ENCODE data around the gene CHN1.

DNA sequence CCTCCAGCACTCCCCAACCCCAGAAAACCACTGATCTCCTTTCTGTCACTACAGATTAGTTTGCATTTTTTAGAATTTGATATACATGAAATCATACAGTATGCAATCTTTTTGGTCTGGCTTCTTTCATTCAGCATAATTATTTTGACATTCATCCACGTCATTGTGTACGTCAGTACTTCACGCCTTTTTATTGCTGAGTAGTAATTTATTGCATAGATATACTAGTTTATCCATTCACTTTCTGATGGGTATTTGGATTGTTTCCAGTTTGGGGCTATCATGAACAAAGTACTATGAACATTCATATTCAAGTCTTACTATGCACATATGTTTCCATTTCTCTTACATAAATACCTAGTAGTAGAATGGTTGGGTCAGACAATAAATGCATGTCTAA, 20.1 kb upstream of the CHN1 start:
- TF ChIP-seq POLR2AphosphoS5 (IDR thresholded peaks at IDR 0.05; ENCODE audit: low read depth, low read length) = no peak
- TF ChIP-seq, protein P1, sequence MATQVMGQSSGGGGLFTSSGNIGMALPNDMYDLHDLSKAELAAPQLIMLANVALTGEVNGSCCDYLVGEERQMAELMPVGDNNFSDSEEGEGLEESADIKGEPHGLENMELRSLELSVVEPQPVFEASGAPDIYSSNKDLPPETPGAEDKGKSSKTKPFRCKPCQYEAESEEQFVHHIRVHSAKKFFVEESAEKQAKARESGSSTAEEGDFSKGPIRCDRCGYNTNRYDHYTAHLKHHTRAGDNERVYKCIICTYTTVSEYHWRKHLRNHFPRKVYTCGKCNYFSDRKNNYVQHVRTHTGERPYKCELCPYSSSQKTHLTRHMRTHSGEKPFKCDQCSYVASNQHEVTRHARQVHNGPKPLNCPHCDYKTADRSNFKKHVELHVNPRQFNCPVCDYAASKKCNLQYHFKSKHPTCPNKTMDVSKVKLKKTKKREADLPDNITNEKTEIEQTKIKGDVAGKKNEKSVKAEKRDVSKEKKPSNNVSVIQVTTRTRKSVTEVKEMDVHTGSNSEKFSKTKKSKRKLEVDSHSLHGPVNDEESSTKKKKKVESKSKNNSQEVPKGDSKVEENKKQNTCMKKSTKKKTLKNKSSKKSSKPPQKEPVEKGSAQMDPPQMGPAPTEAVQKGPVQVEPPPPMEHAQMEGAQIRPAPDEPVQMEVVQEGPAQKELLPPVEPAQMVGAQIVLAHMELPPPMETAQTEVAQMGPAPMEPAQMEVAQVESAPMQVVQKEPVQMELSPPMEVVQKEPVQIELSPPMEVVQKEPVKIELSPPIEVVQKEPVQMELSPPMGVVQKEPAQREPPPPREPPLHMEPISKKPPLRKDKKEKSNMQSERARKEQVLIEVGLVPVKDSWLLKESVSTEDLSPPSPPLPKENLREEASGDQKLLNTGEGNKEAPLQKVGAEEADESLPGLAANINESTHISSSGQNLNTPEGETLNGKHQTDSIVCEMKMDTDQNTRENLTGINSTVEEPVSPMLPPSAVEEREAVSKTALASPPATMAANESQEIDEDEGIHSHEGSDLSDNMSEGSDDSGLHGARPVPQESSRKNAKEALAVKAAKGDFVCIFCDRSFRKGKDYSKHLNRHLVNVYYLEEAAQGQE (IDR thresholded peaks at IDR 0.05; ENCODE audit: insufficient read depth in 1 of 2, low read depth in 2 of 2, low read length in 2 of 2) = no peak
- no peak for TF ChIP-seq FOXP2 (optimal IDR thresholded peaks at IDR 0.05; ENCODE audit: borderline replicate concordance, extremely low read depth, extremely low read length, insufficient read depth)
- no peak for TF ChIP-seq SIN3A (IDR thresholded peaks at IDR 0.05; ENCODE audit: borderline replicate concordance, insufficient read depth, low read length)
